GM19455 (cell line): ENCODE results near the gene RIPPLY3.

Experiments
- ATAC-seq: cut with Tn5 transposase; IDR thresholded peaks from one replicate; pipeline ENCODE4 v1.9.1; 2021; ENCODE audit not compliant: unreplicated experiment

RIPPLY3 gene, protein sequence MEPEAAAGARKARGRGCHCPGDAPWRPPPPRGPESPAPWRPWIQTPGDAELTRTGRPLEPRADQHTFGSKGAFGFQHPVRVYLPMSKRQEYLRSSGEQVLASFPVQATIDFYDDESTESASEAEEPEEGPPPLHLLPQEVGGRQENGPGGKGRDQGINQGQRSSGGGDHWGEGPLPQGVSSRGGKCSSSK

DNA sequence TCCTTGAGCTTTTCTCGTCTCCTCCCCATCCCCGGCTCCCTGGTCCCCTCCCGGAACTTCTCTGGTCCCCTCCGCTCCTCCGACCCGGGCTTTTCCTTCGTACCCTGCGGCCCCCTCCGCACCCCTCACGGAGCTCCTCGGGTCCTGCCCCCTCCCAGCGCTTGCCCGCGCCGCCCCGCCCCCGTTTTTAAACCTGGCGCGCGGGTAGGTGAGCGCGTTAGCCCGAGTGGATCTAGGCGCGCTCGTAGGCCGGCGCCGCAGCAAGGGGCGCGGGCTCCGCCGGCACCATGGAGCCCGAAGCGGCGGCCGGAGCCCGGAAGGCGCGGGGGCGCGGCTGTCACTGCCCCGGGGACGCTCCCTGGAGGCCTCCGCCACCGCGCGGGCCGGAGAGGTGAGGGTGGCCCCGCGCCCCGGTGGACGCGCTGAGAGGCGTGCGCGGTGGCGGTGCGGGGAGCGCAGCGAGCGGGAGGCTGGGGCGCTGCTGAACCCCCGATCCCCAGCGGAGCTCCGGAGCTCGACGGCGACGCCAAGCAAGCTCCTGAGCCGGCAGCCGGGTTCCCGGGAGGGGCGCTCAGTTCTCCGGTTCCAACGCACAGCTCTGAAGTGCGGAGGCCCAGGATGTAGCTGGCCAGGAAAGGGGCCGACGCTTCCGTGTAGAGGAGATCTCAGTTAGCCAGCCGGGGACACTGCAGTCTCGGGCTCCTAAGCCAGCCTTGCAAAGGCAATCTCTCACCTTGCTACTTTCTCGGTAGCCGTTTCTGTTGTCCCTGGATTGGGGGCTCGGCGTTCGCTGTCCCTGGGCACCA is at the start of gene RIPPLY3:
Gene RIPPLY3 (plus strand): TSS at position 217 of the 806 bp plus-strand sequence. CDS start 71 bp downstream, at position 288.
- ATAC-seq, result no peak

DNA sequence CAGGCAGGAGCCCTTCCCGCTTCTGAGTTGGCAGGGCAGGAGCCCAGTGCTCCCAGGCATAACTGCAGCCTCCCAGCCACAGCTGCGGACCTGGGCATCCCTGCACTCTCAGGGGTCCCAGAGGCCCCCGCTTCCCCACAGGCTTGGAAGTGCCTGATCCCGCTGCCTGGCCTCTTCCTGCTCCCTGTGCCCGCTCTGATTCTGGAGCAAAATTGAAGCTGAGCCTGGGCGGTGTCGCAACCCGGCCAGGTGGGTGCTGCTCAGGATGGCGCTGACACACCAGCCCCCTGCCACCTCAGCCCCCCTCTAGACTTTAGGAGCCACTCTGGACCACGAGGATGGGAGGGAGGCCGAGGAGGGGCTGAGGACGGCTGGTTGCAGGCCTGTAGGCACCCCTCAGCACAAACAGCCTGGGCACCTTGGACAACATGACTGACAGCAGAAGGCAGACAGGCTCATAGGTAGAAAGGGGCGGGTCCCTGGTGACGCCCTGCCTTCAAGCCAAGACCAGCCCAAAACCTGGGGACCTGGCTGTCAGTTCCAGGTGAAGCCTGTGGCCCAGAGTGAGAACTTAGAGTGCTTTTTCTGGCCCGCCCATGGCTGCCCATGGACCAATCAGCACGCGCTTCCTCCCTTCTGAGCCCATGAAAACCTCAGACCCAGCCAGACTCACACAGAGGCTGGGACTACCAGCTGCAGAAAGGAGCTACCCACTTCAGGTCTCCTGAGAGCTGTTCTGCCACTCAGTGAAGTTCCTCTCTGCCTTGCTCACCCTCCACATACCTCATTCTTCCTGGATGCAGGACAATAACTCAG is 47.3 kb upstream of the RIPPLY3 start:
- no peak for ATAC-seq

DNA sequence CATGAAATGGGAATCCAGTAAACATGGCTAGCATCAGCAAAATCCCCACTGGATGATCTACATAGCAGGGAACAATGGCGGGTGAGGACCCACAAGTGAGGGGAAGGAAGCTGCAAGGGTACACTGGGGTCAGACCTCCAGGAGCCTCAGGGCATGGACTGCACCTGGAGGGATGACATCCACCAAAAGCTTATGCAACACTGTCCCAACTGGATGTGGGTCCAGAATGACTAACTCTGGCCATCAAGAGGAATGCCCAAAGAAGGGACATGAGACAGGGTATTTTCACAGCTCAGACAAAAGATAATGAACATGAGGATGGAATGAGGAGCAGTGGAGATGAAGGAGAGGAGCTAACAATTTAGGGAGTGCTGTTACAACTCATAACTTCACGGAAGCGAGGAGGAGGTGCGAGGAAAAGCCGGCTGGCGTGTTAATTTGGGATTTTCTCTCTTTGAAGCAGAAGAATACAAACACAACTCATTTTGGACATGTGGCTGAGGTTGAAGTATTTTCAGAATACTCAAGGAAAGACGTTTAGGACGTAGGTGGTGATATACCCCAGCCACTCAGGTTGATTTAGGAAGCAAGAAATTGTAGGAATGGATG is 45.7 kb upstream of the RIPPLY3 start:
- no peak for ATAC-seq

DNA sequence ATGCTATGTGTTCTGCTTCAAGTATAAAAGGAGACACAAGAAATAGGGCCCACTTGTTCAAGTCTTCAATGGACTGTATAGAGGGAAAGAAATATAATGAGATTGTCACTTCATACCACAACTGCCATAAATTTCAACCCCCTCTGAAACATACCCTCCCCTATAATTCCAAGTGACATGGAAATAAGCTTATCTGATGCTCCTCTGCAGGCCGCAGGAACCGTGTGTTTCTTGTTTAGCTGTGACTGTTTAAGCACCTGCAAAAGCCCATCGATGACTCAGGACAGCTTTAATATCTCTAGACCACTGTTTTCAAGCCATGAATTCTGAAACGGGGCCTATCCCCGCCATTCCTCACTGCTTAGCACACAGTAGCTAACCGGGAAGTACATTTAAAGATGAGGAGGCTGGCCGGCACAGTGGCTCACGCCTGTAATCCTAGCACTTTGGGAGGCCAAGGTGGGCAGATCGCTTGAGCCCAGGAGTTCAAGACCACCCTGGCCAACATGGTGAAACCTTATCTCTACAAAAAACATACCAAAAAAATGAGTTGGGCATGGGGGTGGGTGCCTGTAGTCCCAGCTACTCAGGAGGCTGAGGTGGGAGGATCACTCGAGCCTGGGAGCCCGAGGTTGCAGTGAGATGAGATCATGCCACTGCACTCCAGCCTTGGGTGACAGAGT is 44.3 kb upstream of the RIPPLY3 start:
- ATAC-seq, result no peak

DNA sequence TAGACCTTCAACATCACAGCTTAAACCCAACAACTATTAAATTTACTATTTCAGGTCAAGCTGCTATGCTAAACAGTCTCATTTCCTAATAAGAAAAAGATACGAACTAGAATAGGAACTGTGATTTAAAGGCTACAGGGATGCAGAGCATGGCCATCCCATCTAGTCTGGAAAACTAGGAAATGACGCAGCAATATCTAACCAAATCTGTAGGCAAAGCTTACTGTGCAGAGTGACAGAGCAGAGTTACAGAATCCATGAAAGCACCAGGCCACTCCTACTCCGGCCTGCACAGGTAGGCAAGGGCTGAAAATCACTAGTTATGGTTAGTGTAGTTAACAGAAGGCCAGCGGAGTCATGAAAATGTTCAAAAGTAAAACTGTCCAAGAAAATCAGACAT is 42.1 kb upstream of the RIPPLY3 start:
- no peak for ATAC-seq

DNA sequence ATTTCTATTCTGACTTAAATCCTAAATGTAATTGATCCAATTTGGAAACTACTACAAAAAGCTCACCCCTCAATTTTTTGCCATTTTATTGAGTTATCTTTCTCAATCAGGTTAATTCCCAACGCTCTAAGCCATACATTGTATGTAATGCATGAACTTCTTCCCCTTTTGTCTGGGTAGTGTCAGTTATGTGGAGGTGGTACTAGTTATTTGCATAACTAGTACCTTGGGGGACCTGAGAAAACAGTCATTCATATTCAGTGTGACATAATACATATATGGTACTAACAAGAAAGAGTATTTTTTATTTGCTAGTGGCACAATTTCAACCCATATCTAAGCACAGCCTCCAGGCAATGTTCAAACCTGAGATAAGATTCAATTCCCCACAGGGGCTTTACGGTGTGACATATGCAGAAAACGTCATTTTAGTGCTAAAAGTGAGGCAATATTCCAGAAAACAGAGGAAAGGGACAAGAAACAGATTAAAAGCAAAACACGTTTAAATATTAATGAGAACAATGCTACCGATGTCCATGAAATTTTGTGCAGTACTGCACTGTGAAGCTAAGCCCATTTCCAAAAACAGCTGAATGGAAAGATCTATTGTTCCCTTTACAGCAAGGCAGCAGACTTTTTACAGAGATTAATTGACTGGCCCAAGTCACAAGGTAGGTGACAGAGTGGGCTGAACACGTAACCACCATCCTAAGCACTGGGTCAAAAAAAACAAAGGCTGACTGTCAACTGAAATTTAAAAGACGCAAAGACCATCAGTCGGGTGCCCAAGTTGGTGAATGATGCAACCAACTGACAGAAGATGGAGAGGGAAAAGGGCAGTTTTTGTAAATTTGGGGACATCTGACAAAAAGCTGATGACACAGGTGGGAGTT is 41.4 kb upstream of the RIPPLY3 start:
- ATAC-seq, result no peak

DNA sequence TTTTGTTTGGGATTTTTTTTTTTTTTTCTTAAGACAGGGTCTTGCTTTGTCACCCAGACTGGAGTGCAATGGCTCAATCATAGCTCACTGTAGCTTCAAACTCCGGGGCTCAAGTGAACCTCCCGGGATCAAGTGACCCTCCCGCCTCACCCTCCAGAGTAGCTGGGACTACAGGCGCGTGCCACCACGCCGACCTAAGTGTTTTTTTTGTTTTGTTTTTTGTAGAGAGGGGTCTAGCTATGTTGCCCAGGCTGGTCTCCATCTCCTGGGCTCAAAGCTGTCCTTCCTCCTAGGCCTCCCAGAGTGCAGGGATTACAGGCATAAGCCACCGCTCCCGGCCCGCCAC is 40.8 kb upstream of the RIPPLY3 start:
- no peak for ATAC-seq

DNA sequence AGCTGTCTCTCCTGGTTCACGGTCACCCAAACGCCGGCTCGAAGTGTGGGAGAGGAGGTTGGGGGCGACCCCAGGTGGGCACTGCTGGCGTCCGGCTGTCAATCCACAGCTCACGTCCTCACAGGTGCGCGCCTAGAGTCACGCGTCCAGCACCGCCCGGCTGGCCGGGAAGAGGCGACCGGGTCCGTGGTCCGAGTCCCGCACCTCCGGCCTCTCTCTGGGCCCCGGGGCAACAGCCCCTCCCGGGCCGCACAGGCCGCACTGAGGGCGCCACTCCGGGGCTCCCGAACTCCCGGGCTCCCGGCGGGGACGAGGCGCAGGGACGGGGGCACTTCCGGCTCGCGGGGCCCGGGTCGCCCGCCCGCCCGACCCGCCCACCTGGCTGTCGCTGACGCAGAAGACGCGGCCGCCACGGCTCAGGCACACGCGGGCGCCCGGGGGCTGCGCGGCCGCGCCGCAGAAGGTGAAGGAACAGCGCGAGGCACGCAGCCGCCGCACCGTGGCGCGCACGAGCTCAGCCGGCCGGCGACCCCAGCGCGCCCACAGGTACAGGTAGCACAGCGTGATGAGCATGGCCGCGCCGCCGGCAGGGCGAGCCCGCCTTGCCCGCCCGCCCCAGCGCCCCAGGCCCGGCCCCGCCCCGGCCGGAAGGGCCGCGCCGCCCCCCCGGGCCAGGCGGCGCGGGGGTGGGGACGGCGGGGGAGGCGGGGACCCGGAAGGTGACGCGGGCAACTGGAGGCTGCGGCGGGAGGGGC is 40.3 kb upstream of the RIPPLY3 start, which contains the start of gene HLCS:
Gene HLCS (minus strand): TSS at position 604 of the 755 bp plus-strand sequence. CDS start 31 bp downstream, at position 573.
- peak; percentile 77 for ATAC-seq

DNA sequence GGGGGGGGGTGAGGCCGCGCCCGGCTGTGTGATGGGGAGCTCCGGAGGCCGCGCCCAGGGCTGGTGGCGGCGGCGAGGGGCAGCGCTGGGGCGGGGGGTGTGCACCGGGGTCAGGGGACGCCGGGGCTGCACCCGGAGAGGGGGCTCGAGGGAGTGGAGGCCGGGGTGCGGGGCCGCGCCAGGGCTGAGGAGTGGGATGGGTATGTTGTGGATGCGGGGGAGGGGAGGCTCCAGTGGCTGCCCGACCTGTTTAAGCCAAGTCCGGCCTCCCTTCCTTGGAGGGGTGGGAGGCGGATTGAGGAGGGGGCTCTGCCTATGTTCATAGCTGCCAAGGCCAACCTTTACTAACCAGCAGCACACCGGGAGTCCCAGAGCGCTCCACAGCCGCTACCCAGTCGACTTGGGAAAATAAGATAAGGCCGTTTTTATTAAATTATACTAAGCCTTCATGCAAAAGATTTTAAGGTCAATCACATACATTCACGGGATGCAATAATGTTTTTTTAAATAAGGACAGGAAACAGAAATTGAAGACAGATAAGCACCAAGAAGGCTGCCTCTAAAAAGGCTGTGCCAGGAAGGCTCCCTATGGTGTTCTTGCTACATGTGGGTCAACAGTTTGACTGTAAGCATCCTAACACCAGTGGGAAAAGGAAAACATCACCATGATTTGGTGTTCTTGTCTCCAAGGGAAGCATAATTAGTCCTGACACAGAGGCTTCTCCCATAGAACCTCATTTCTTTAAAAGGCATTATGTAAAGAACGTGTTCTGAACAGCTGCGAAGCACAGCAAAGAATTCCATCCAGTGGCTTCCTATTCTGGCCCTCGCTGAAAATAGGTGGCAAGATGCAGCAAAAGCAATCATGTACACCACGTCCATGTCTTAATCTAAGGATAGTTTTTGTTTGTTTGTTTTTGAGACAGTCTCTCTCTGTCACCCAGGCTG is 39.4 kb upstream of the RIPPLY3 start:
- peak; percentile 27 for ATAC-seq

DNA sequence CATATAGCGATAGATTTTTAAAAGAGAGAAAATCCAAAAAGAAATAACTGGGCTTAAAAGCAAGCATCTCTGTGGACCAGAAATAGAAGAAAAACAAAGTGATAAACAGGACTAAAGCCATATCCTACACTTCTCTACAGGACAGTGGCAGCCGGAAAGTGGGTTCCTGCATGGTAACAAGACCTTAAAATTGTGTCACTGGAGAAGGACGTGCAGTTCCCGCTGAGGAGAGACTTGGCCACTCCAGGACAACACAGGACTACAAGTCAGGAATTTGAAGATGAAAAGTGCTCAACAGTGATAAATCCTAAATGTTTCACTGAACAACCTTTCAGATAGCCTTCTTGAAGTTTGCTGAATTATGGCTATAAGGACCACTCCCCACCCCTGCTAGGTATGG is 38.1 kb upstream of the RIPPLY3 start:
- no peak for ATAC-seq

DNA sequence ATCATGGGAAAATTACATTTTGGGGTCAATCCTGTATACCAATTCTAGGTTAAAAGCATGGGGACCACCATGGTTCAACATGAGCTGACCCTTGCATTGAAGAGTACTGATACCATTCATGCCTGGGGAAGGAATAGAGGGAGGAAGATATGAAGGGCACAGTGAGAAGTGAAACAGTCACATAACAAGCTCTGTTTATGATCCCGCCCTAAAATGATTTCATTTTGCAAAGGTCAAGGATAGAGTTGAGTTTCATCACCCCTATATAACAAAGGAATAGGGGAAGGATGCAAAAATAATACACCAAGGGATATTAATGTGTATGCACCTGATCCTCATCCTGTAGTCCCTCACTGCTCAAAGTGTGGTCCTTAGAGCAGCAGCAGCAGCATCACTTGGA is 37.5 kb upstream of the RIPPLY3 start:
- ATAC-seq, result no peak

DNA sequence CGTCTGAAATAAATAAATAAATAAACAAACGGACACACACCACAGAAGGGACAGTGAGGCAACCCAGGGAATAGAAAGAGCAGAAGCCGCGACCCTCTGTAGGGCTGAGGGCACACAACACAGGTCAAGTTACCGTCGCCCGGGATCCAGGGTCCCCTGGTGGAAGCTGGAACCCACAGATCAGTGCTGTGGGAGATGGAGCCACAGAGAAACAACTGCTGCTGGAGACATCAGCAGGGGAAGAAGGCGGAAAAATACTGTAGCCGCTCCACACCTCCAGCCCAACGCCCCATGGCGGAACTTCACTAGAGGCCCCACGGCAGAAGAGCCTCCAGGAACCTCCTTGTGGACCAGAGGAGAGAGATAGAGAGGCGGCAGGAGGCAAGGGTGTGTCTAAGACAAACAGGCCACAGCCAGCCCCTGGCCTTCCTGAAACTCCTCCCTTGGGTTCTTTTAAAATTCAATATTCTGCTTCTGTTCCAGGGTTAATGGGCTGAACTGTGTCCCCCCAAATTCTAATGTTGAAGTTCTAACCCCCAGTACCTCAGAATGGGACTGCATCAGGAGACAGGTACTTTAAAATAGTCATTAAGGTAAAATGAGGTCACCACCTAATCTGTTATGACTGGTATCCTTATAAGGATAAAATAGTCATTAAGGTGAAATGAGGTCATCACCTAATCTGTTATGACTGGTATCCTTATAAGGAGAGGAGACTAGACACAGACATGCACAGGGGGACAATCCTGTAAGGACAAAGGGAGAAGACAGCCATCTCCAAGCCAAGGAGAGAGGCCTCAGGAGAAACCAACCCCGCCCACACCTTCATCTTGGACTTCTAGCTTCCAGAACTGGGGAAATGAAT is 32.3 kb upstream of the RIPPLY3 start:
- no peak for ATAC-seq

DNA sequence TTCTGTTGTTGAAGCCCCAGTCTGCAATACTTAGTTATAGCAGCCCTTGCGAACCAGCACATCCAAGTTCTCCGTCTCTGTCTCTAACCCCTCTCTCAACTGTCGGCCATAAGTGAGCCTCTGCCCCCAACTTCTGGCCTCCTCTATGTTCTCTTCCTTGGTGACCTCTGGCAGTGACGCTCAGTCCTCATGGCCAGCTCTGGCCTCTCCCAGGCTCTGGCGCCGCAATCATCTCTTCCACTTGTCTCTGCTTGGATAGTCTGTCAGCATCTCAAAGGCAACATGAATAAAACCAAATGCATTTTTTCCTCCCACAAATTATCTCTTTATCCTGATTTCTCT is 31.7 kb upstream of the RIPPLY3 start:
- no peak for ATAC-seq

DNA sequence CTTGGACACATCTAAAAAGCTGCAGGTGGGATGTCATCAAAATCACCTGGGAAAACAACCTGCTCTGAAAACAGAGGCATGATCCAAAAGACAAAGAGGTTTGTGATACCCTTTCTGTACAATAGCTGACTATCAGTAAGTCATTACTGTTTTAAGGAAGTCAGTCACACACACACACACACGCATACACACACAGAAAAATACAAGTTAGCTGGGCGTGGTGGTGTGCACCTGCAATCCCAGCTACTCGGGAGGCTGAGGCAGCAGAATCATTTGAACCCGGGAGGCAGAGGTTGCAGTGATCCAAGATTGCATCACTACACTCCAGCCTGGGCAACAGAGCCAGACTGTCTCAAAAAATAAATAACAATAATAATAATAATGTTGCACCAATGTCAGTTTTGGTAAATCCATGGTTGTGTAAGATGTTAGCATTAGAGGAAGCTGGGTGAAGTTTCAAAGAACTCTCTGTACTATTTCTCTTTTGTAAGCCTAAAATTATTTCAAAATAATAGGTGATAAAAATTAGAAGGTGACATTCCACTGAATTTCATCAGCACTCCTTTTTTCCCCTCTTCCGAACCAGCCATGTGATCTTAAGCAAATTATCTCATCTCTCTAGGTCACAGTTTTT is 30.2 kb upstream of the RIPPLY3 start:
- no peak for ATAC-seq

DNA sequence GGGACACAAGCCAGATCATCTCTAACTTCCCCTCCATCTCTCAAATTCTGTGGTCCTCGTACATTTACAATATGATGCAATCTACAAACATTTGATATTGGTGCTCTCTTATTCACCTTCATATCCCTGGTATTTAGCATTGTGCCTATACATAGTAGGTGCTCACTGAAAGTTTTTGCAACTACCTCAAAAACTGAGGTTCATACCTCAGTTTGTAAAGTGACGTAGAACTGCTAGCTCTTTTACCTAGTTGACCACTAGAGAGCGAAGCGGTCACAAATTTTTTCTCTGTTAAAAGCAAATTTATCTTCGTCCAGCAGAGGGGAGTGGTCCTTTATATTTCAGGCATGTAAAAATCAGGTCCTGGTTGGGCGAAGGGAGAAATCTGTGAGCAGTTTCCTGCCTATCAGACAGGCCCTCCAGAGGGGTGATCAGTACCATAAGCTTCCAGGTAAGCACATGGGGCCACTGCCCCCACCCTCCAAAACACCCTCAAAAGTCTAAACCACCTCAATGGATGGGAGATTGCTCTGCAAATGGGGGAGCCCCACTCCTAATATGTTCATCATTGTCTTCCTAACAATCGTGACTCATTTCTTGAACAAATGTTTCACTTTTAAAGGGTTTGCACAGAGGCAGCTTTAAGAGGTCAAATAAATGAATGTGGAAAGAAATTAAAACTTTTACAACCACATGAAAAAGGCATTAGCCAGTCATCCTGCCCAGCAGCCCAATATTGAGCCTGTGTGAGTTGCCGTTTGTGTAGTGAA is 29.4 kb upstream of the RIPPLY3 start:
- ATAC-seq, result peak; percentile 89
